H9 (cell line): ENCODE data around the gene IPP. TPM values are rescaled to one million over a fixed set of nuclear protein-coding genes. Genes with fewer than 3 reads are reported as not detected.

Experiments used
- DNase-seq: peaks from one replicate; pipeline ENCODE4 v3.0.0-alpha.2; 2017
- H2AFZ ChIP-seq: one replicate; pipeline ENCODE4 v1.6.1; 2013; ENCODE audit warnings: mild to moderate bottlenecking, low read length, control low read depth, moderate library complexity
- H2AK5ac ChIP-seq: 2 replicates; pipeline ENCODE4 v1.6.1; 2013; ENCODE audit warnings: low read length, control low read depth, mixed read lengths; ENCODE audit not compliant: insufficient read length
- H2BK120ac ChIP-seq: one replicate; pipeline ENCODE4 v1.6.1; 2013; ENCODE audit warnings: low read depth, mild to moderate bottlenecking, low read length, control low read depth, inconsistent platforms; ENCODE audit not compliant: poor library complexity, severe bottlenecking
- H2BK12ac ChIP-seq: 2 replicates; pipeline ENCODE4 v1.6.1; 2013; ENCODE audit warnings: low read length, control low read depth, mixed read lengths, low read depth; ENCODE audit not compliant: insufficient read length
- H2BK15ac ChIP-seq: 2 replicates; pipeline ENCODE4 v1.6.1; 2013; ENCODE audit warnings: low read depth, low read length, control low read depth
- H2BK20ac ChIP-seq: one replicate; pipeline ENCODE4 v1.6.1; 2013; ENCODE audit warnings: low read depth, mild to moderate bottlenecking, low read length, control low read depth, inconsistent platforms; ENCODE audit not compliant: poor library complexity, severe bottlenecking
- H2BK5ac ChIP-seq: 2 replicates; pipeline ENCODE4 v1.6.1; 2013; ENCODE audit warnings: low read length, control low read depth, mixed read lengths; ENCODE audit not compliant: insufficient read length
- H3K14ac ChIP-seq: 2 replicates; pipeline ENCODE4 v1.6.1; 2013; ENCODE audit warnings: low read length, control low read depth; ENCODE audit not compliant: insufficient read depth
- H3K18ac ChIP-seq: 2 replicates; pipeline ENCODE4 v1.6.1; 2013; ENCODE audit warnings: low read depth, mild to moderate bottlenecking, mixed read lengths, low read length, control low read depth; ENCODE audit not compliant: insufficient read length
- H3K23ac ChIP-seq: 2 replicates; pipeline ENCODE4 v1.6.1; 2013; ENCODE audit warnings: low read length, control low read depth, mixed read lengths, low read depth; ENCODE audit not compliant: insufficient read length
- H3K23me2 ChIP-seq: 2 replicates; pipeline ENCODE4 v1.6.1; 2013; ENCODE audit warnings: low read depth, mild to moderate bottlenecking, mixed read lengths, low read length, control low read depth; ENCODE audit not compliant: insufficient read length, poor library complexity, severe bottlenecking
- H3K27ac ChIP-seq: 2 replicates; pipeline ENCODE4 v1.5.1; 2013; ENCODE audit warnings: low read length, control low read depth, mixed read lengths, low read depth; ENCODE audit not compliant: insufficient read length
- H3K27me3 ChIP-seq: 2 replicates; pipeline ENCODE4 v1.6.1; 2013; ENCODE audit warnings: low read length, control low read depth, inconsistent platforms; ENCODE audit not compliant: insufficient read depth
- H3K4ac ChIP-seq: 2 replicates; pipeline ENCODE4 v1.6.1; 2013; ENCODE audit warnings: low read depth, mild to moderate bottlenecking, control low read depth, inconsistent platforms, low read length, moderate library complexity
- H3K4me1 ChIP-seq: 2 replicates; pipeline ENCODE4 v1.6.1; 2013; ENCODE audit warnings: low read length, control low read depth, inconsistent platforms; ENCODE audit not compliant: insufficient read depth
- H3K4me2 ChIP-seq: 2 replicates; pipeline ENCODE4 v1.6.1; 2013; ENCODE audit warnings: low read length, control low read depth, mixed read lengths; ENCODE audit not compliant: insufficient read length, insufficient read depth
- H3K56ac ChIP-seq: 2 replicates; pipeline ENCODE4 v1.6.1; 2013; ENCODE audit warnings: low read depth, mild to moderate bottlenecking, mixed read lengths, low read length, control low read depth; ENCODE audit not compliant: insufficient read length
- H3K79me1 ChIP-seq: 2 replicates; pipeline ENCODE4 v1.6.1; 2013; ENCODE audit warnings: low read depth, mild to moderate bottlenecking, moderate library complexity, low read length, control low read depth, inconsistent platforms; ENCODE audit not compliant: insufficient read depth, poor library complexity, severe bottlenecking
- H3K79me2 ChIP-seq: 2 replicates; pipeline ENCODE4 v1.6.1; 2013; ENCODE audit warnings: low read length, control low read depth, inconsistent platforms; ENCODE audit not compliant: insufficient read depth
- H3K9ac ChIP-seq: 2 replicates; pipeline ENCODE4 v1.6.1; 2013; ENCODE audit warnings: low read length, control low read depth, mixed read lengths; ENCODE audit not compliant: insufficient read length; ENCODE audit errors: extremely low read depth
- H3K9me3 ChIP-seq: one replicate; pipeline ENCODE4 v1.6.1; 2013; ENCODE audit warnings: low read depth, low read length, inconsistent platforms; ENCODE audit not compliant: control insufficient read depth
- H3T11ph ChIP-seq: one replicate; pipeline ENCODE4 v1.6.1; 2013; ENCODE audit warnings: mild to moderate bottlenecking, low read length, control low read depth, inconsistent platforms
- H4K20me1 ChIP-seq: one replicate; pipeline ENCODE4 v1.6.1; 2013; ENCODE audit not compliant: control insufficient read depth, insufficient read length, insufficient read depth
- H4K5ac ChIP-seq: 2 replicates; pipeline ENCODE4 v1.6.1; 2013; ENCODE audit warnings: low read depth, mild to moderate bottlenecking, mixed read lengths, low read length, control low read depth; ENCODE audit not compliant: insufficient read length
- H4K8ac ChIP-seq: replicated peaks from 2 replicates; pipeline ENCODE4 v1.6.1; 2013; ENCODE audit warnings: low read length, control low read depth, mixed read lengths, low read depth; ENCODE audit not compliant: insufficient read length
- H4K91ac ChIP-seq: 2 replicates; pipeline ENCODE4 v1.6.1; 2013; ENCODE audit warnings: low read depth, mild to moderate bottlenecking, moderate library complexity, mixed read lengths, low read length, control low read depth; ENCODE audit not compliant: insufficient read length
- H3K27ac Mint-ChIP-seq, 3 experiments: 2 replicates in 2 of 3; 3 replicates in 1 of 3; pipeline ENCODE4 v1.8.0; 2020 to 2021; ENCODE audit warnings: mixed read lengths in 3 of 3, mild to moderate bottlenecking in 1 of 3, moderate library complexity in 1 of 3
- H3K27me3 Mint-ChIP-seq: 2 replicates; pipeline ENCODE4 v1.8.0; 2021; ENCODE audit warnings: low read depth, mild to moderate bottlenecking, moderate library complexity, mixed read lengths
- H3K36me3 Mint-ChIP-seq, 3 experiments: 2 replicates in 2 of 3; 3 replicates in 1 of 3; pipeline ENCODE4 v1.8.0; 2020 to 2021; ENCODE audit warnings: low read depth in 3 of 3, mixed read lengths in 3 of 3; ENCODE audit not compliant: insufficient read depth in 1 of 3
- H3K4me1 Mint-ChIP-seq, 2 experiments: 2 replicates each; pipeline ENCODE4 v1.8.0; 2020; ENCODE audit warnings: mixed read lengths in 2 of 2
- H3K4me3 Mint-ChIP-seq, 2 experiments: 2 replicates in 1 of 2; 3 replicates in 1 of 2; pipeline ENCODE4 v1.8.0; 2020 to 2021; ENCODE audit warnings: mild to moderate bottlenecking in 2 of 2, mixed read lengths in 2 of 2, moderate library complexity in 1 of 2
- H3K9me3 Mint-ChIP-seq, 2 experiments: 2 replicates in 1 of 2; 3 replicates in 1 of 2; pipeline ENCODE4 v1.8.0; 2020; ENCODE audit warnings: mild to moderate bottlenecking in 2 of 2, mixed read lengths in 2 of 2, moderate library complexity in 1 of 2
- CTCF ChIP-seq: fragments of 200-600 bp; sonication (generic); conservative IDR thresholded peaks from 3 replicates; pipeline ENCODE4 v1.8.0; 2021; ENCODE audit warnings: antibody characterized with exemption, mild to moderate bottlenecking
- WGBS: extraction: QIAGEN DNeasy Blood & Tissue Kit; methylation state at CpG from one replicate; pipeline ENCODE4 v1.1.7; 2013; ENCODE audit warnings: missing lambda C conversion rate, low lambda C conversion rate, mixed read lengths; ENCODE audit not compliant: insufficient read length; ENCODE audit errors: extremely low coverage; 5-methylcytosine and 5-hydroxymethylcytosine counted together
- total RNA-seq: library from RNA; stranded (reverse); gene quantifications from 2 replicates; pipeline ENCODE4 v1.2.1, GENCODE V29; 2021

The IPP gene
- total RNA-seq, 1 experiment from 2014 or later, result 6.3 TPM

GRCh38 chr1:45792744-45793143 lies 42.3 kb upstream of the IPP start:
- no peaks in the 10 kb centered on the region for H3K23me2 ChIP-seq

More at GRCh38 chr1:45792744-45793143, 42.3 kb upstream of the IPP start:
- peaks cover 27% of the 10 kb centered on the region for H3K27me3 Mint-ChIP-seq
- Histone ChIP-seq H2BK5ac (no peak overlapping the region), H3K9ac (no peak overlapping the region), H3K9me3 (no peaks in the 10 kb centered on the region), H2BK15ac (no peak overlapping the region), H3K14ac (no peak overlapping the region), H4K5ac (no peak overlapping the region), H3K4ac (no peak overlapping the region), H2AK5ac (no peak overlapping the region), H3K27ac (no peak overlapping the region), H3K4me2 (no peak overlapping the region), H3K4me1 (no peaks in the 10 kb centered on the region), H3K79me1 (no peaks in the 10 kb centered on the region), H4K8ac (no peak overlapping the region), H3T11ph (no peak overlapping the region), H2BK20ac (no peak overlapping the region), H3K79me2 (no peaks in the 10 kb centered on the region), H3K56ac (no peak overlapping the region), H4K91ac (no peak overlapping the region), H3K23ac (no peak overlapping the region), H2BK12ac (no peak overlapping the region), H3K18ac (no peak overlapping the region), H3K27me3 (no peaks in the 10 kb centered on the region), H4K20me1 (no peaks in the 10 kb centered on the region), H2AFZ (no peak overlapping the region), H2BK120ac (no peak overlapping the region)
- TF ChIP-seq CTCF, result no peak
- WGBS, result no CpG with 5 or more reads among the region's 4 CpGs
- no peak overlapping the region for H3K27ac Mint-ChIP-seq
- H3K4me1 Mint-ChIP-seq, result peaks cover 6 to 10% of the 10 kb centered on the region in 2 experiments
- no peaks in the 10 kb centered on the region for H3K36me3 Mint-ChIP-seq
- no peaks in the 10 kb centered on the region for H3K9me3 Mint-ChIP-seq
- DNase-seq, result no peak
- H3K4me3 Mint-ChIP-seq, result no peak overlapping the region
